Adipose tissue (tissue), 3 donors: ENCODE results near the gene MICAL3. TPM values are rescaled to one million over a fixed set of nuclear protein-coding genes. Genes with fewer than 3 reads are reported as not detected.

Source experiments
- H3K27ac ChIP-seq: one replicate; pipeline ENCODE4 v1.5.1; 2013; ENCODE audit warnings: low read depth, low read length
- WGBS, 3 donors: extraction: QIAGEN DNeasy Blood & Tissue Kit; methylation state at CpG; one replicate each; pipeline ENCODE4 v1.1.7; 2013; 5-methylcytosine and 5-hydroxymethylcytosine counted together
- polyA plus RNA-seq, 3 donors: library from polyadenylated mRNA; stranded (reverse); fragments of 200-250 nt; gene quantifications; one replicate each; pipeline ENCODE4 v1.2.3, GENCODE V29; 2013
- donor health status: healthy with polysubstance abuse.
- donor health status: Bipolar disorder and iron deficiency.
- donor health status: healthy.

The MICAL3 gene
- polyA plus RNA-seq, 3 donors = 7.9 to 12.1 (median 11.7) TPM

GRCh38 chr22:17831501-17832251 lies 192.7 kb downstream of the MICAL3 start:
- no peak overlapping the region for H3K27ac ChIP-seq
- WGBS, 3 donors = 60 to 83% (median 60%) methylated on average over 17 of the region's 17 CpGs

- WGBS, 3 donors = 42 to 45% (median 43%) methylated on average over 30 to 31 of the region's 31 CpGs
- no peak overlapping the region for H3K27ac ChIP-seq
These were observed 194.1 kb downstream of the MICAL3 start for GRCh38 chr22:17830043-17830961.

- WGBS, 3 donors = 79 to 83% (median 80%) methylated on average over 5 of the region's 5 CpGs
- no peak overlapping the region for H3K27ac ChIP-seq
These were observed 194.7 kb downstream of the MICAL3 start for GRCh38 chr22:17829695-17830042.

- no peak overlapping the region for H3K27ac ChIP-seq
- WGBS, 3 donors = 86 to 89% (median 88%) methylated on average over 6 of the region's 6 CpGs
These were observed 195.8 kb downstream of the MICAL3 start for GRCh38 chr22:17828502-17829080.

- H3K27ac ChIP-seq = no peak overlapping the region
- 87 to 92% (median 91%) methylated on average over 16 of the region's 16 CpGs for WGBS, 3 donors
These were observed 196.9 kb downstream of the MICAL3 start for GRCh38 chr22:17827466-17827865.

GRCh38 chr22:17825876-17826550 lies 198.3 kb downstream of the MICAL3 start:
- WGBS, 3 donors = 85 to 93% (median 92%) methylated on average over 22 of the region's 22 CpGs

GRCh38 chr22:17824457-17824856 lies 199.9 kb downstream of the MICAL3 start:
- 79 to 90% (median 85%) methylated on average over 9 of the region's 9 CpGs for WGBS, 3 donors
- H3K27ac ChIP-seq = no peak overlapping the region

More at GRCh38 chr22:17825876-17826550, 198.3 kb downstream of the MICAL3 start:
- no peak overlapping the region for H3K27ac ChIP-seq

- H3K27ac ChIP-seq = no peak overlapping the region
- 92 to 94% (median 93%) methylated on average over 15 of the region's 15 CpGs for WGBS, 3 donors
These were observed 200.4 kb downstream of the MICAL3 start for GRCh38 chr22:17823964-17824363.

- no peak overlapping the region for H3K27ac ChIP-seq
- 85 to 91% (median 87%) methylated on average over 4 of the region's 4 CpGs for WGBS, 3 donors
These were observed 201.1 kb downstream of the MICAL3 start for GRCh38 chr22:17823226-17823625.

GRCh38 chr22:17822087-17822486 lies 202.3 kb downstream of the MICAL3 start:
- no peak overlapping the region for H3K27ac ChIP-seq
- 94 to 96% (median 96%) methylated on average over 13 of the region's 13 CpGs for WGBS, 3 donors

- no peak overlapping the region for H3K27ac ChIP-seq
- 93 to 98% (median 97%) methylated on average over 3 of the region's 3 CpGs for WGBS, 3 donors
These were observed 203.4 kb downstream of the MICAL3 start for GRCh38 chr22:17820879-17821439.

- H3K27ac ChIP-seq = no peak overlapping the region
These were observed 205.7 kb downstream of the MICAL3 start for GRCh38 chr22:17818649-17819048.

GRCh38 chr22:17818180-17818579 lies 206.2 kb downstream of the MICAL3 start:
- WGBS, 3 donors = 90 to 93% (median 92%) methylated on average over 16 to 25 of the region's 25 CpGs
- H3K27ac ChIP-seq = no peak overlapping the region

More at GRCh38 chr22:17818649-17819048, 205.7 kb downstream of the MICAL3 start:
- WGBS, 3 donors = 90 to 97% (median 94%) methylated on average over 14 of the region's 14 CpGs

GRCh38 chr22:17817511-17818065 lies 206.8 kb downstream of the MICAL3 start:
- 94 to 96% (median 96%) methylated on average over 31 to 33 of the region's 33 CpGs for WGBS, 3 donors
- no peak overlapping the region for H3K27ac ChIP-seq

GRCh38 chr22:17817079-17817478 lies 207.3 kb downstream of the MICAL3 start:
- H3K27ac ChIP-seq = no peak overlapping the region
- 95 to 96% (median 96%) methylated on average over 18 to 21 of the region's 21 CpGs for WGBS, 3 donors

- 91 to 94% (median 93%) methylated on average over 14 of the region's 14 CpGs for WGBS, 3 donors
- H3K27ac ChIP-seq = no peak overlapping the region
These were observed 207.7 kb downstream of the MICAL3 start for GRCh38 chr22:17816649-17817048.

GRCh38 chr22:17815703-17816254 lies 208.6 kb downstream of the MICAL3 start:
- WGBS, 3 donors = 89 to 91% (median 90%) methylated on average over 15 of the region's 15 CpGs
- no peak overlapping the region for H3K27ac ChIP-seq

GRCh38 chr22:17814830-17815229 lies 209.5 kb downstream of the MICAL3 start:
- no peak overlapping the region for H3K27ac ChIP-seq
- 90 to 95% (median 95%) methylated on average over 20 of the region's 20 CpGs for WGBS, 3 donors
